Smooth muscle cell (in vitro differentiated cells): ENCODE results near the gene C17orf50. TPM values are rescaled to one million over a fixed set of nuclear protein-coding genes. Genes with fewer than 3 reads are reported as not detected.

Source experiments
- DNase-seq: peaks from one replicate; lab custom pipeline; 2025; ENCODE audit not compliant: unreplicated experiment; lab: John Stamatoyannopoulos, UW
- H2AFZ ChIP-seq: fragments of 200-600 bp; sonication (generic); 2 replicates; pipeline ENCODE4 v1.6.0; 2016; ENCODE audit warnings: antibody characterized with exemption, low read depth, mild to moderate bottlenecking
- H3F3A ChIP-seq: fragments of 200-600 bp; sonication (generic); 2 replicates; pipeline ENCODE4 v1.6.0; 2017; ENCODE audit warnings: antibody characterized with exemption, low read depth
- H3K27ac ChIP-seq: fragments of 200-600 bp; sonication (generic); 2 replicates; pipeline ENCODE4 v1.5.1; 2016; ENCODE audit warnings: low read depth, mild to moderate bottlenecking
- H3K27me3 ChIP-seq: fragments of 200-600 bp; sonication (generic); 2 replicates; pipeline ENCODE4 v1.6.1; 2016; ENCODE audit warnings: low read depth, mild to moderate bottlenecking
- H3K36me3 ChIP-seq: fragments of 200-600 bp; sonication (generic); 2 replicates; pipeline ENCODE4 v1.5.1; 2016; ENCODE audit warnings: low read depth
- H3K4me1 ChIP-seq: fragments of 200-600 bp; sonication (generic); 2 replicates; pipeline ENCODE4 v1.5.1; 2016; ENCODE audit warnings: low read depth
- H3K4me2 ChIP-seq: fragments of 200-600 bp; sonication (generic); 2 replicates; pipeline ENCODE4 v1.6.0; 2016; ENCODE audit warnings: mild to moderate bottlenecking
- H3K4me3 ChIP-seq: fragments of 200-600 bp; sonication (generic); 2 replicates; pipeline ENCODE4 v1.5.1; 2016; ENCODE audit warnings: mild to moderate bottlenecking
- H3K79me2 ChIP-seq: fragments of 200-600 bp; sonication (generic); 2 replicates; pipeline ENCODE4 v1.6.0; 2016; ENCODE audit warnings: low read depth, mild to moderate bottlenecking
- H3K9ac ChIP-seq: fragments of 200-600 bp; sonication (generic); 2 replicates; pipeline ENCODE4 v1.6.0; 2016; ENCODE audit warnings: low read depth
- H3K9me3 ChIP-seq: fragments of 200-600 bp; sonication (generic); replicated peaks from 2 replicates; pipeline ENCODE4 v1.5.1; 2016; ENCODE audit warnings: low read depth
- H4K20me1 ChIP-seq: fragments of 200-600 bp; sonication (generic); 2 replicates; pipeline ENCODE4 v1.6.0; 2016; ENCODE audit warnings: low read depth
- CTCF ChIP-seq: fragments of 200-600 bp; sonication (generic); IDR thresholded peaks from 2 replicates; pipeline ENCODE4 v1.5.1; 2017; ENCODE audit warnings: borderline replicate concordance, mild to moderate bottlenecking, antibody characterized with exemption; ENCODE audit not compliant: insufficient read depth, poor library complexity, severe bottlenecking
- WGBS: methylation state at CpG from one replicate; pipeline ENCODE4 v1.1.7; 2016; ENCODE audit warnings: low lambda C conversion rate; 5-methylcytosine and 5-hydroxymethylcytosine counted together
- polyA plus RNA-seq: library from polyadenylated mRNA; unstranded; fragments of >200 nt; fragmentation: Nextera tagmentation; extraction: Ambion mirVana; gene quantifications from 2 replicates; pipeline ENCODE4 v1.2.1, GENCODE V29; 2016
- total RNA-seq: library from RNA; depleted of rRNA; stranded (reverse); fragments of >200 nt; gene quantifications from 2 replicates; pipeline ENCODE4 v1.2.3, GENCODE V29; 2014

The C17orf50 gene
- total and polyA plus RNA-seq, 2 experiments from 2014 or later, result 0.33 TPM; not detected in 1

GRCh38 chr17:35778641-35779196, 18.0 kb downstream of the C17orf50 start:
- no peak for TF ChIP-seq CTCF
- H2AFZ ChIP-seq, result no peak overlapping the region
- H3K4me2 ChIP-seq, result peak overlapping the region; percentile 78
- no peak for DNase-seq
- H3F3A ChIP-seq, result peaks cover 27% of the 10 kb centered on the region
- no peaks in the 10 kb centered on the region for H3K9me3 ChIP-seq
- peak overlapping the region; percentile 74 for H3K27ac ChIP-seq
- H3K36me3 ChIP-seq, result no peaks in the 10 kb centered on the region
- peak overlapping the region; percentile 62 for H3K9ac ChIP-seq
- H4K20me1 ChIP-seq, result no peaks in the 10 kb centered on the region
- H3K4me1 ChIP-seq, result peaks cover 20% of the 10 kb centered on the region
- no peaks in the 10 kb centered on the region for H3K27me3 ChIP-seq
- H3K4me3 ChIP-seq, result no peak overlapping the region
- no peaks in the 10 kb centered on the region for H3K79me2 ChIP-seq
- WGBS, result 62% methylated on average over 16 of the region's 16 CpGs

- DNase-seq, result no peak
- no peaks in the 10 kb centered on the region for H3K79me2 ChIP-seq
- peaks cover 21% of the 10 kb centered on the region for H3F3A ChIP-seq
- WGBS, result 63% methylated on average over 3 of the region's 3 CpGs
- no peaks in the 10 kb centered on the region for H3K9me3 ChIP-seq
- H4K20me1 ChIP-seq, result no peaks in the 10 kb centered on the region
- TF ChIP-seq CTCF, result no peak
- H3K27ac ChIP-seq, result no peak overlapping the region
- peaks cover 6% of the 10 kb centered on the region for H3K4me1 ChIP-seq
- no peak overlapping the region for H3K4me2 ChIP-seq
- H3K9ac ChIP-seq, result no peak overlapping the region
- no peaks in the 10 kb centered on the region for H3K27me3 ChIP-seq
- H3K4me3 ChIP-seq, result no peak overlapping the region
- H3K36me3 ChIP-seq, result no peaks in the 10 kb centered on the region
- H2AFZ ChIP-seq, result no peak overlapping the region
Observed at GRCh38 chr17:35780950-35781349, 20.3 kb downstream of the C17orf50 start.

- H3K4me1 ChIP-seq, result peaks cover 14% of the 10 kb centered on the region
- no peaks in the 10 kb centered on the region for H3K9me3 ChIP-seq
- H2AFZ ChIP-seq, result no peak overlapping the region
- H3F3A ChIP-seq, result peaks cover 29% of the 10 kb centered on the region
- no peak for TF ChIP-seq CTCF
- H3K4me3 ChIP-seq, result no peak overlapping the region
- H3K27me3 ChIP-seq, result no peaks in the 10 kb centered on the region
- no peaks in the 10 kb centered on the region for H3K36me3 ChIP-seq
- no peaks in the 10 kb centered on the region for H3K79me2 ChIP-seq
- no peak overlapping the region for H3K27ac ChIP-seq
- WGBS, result 85% methylated on average over 2 of the region's 2 CpGs
- H4K20me1 ChIP-seq, result no peaks in the 10 kb centered on the region
- DNase-seq, result no peak
- no peak overlapping the region for H3K9ac ChIP-seq
- no peak overlapping the region for H3K4me2 ChIP-seq
Observed at GRCh38 chr17:35784895-35785294, 24.2 kb downstream of the C17orf50 start.

- Histone ChIP-seq H3K4me3 (no peak overlapping the region), H2AFZ (no peak overlapping the region), H4K20me1 (no peaks in the 10 kb centered on the region), H3F3A (peaks cover 35% of the 10 kb centered on the region), H3K36me3 (no peaks in the 10 kb centered on the region), H3K9ac (no peak overlapping the region), H3K4me2 (peak overlapping the region; percentile 61), H3K27ac (peak overlapping the region; percentile 96), H3K4me1 (peaks cover 14% of the 10 kb centered on the region), H3K27me3 (no peaks in the 10 kb centered on the region), H3K9me3 (no peaks in the 10 kb centered on the region), H3K79me2 (peaks cover 13% of the 10 kb centered on the region)
- no peak for DNase-seq
- TF ChIP-seq CTCF, result no peak
- WGBS, result 0% methylated on average over 3 of the region's 3 CpGs
Observed at GRCh38 chr17:35786941-35787432, 26.3 kb downstream of the C17orf50 start.
